SU-DHL-6 (cell line): Measurements from ENCODE around the gene EPC2.

Experiments used
- CTCF ChIP-seq: fragments of 200-600 bp; sonication (generic); IDR thresholded peaks from one replicate; pipeline ENCODE4 v1.5.1; 2017; ENCODE audit warnings: antibody characterized with exemption, mild to moderate bottlenecking, low read length, moderate library complexity; ENCODE audit not compliant: insufficient read depth, poor library complexity, severe bottlenecking
- EZH2phosphoT487 ChIP-seq: fragments of 200-600 bp; sonication (generic), shearing (Covaris generic); conservative IDR thresholded peaks from 2 replicates; pipeline ENCODE4 v1.6.1; 2018; ENCODE audit warnings: mild to moderate bottlenecking, antibody characterized with exemption, low read length, moderate library complexity, mixed read lengths

- no peak for TF ChIP-seq CTCF
- TF ChIP-seq EZH2phosphoT487: no peak
Measured at GRCh38 chr2:148829618-148830017, 185.1 kb downstream of the EPC2 start.
